Non-pigmented ciliary epithelial cell (primary cell): ENCODE results near the gene CEP89.
"Not testable (repeated sequence)": the region's sequence is repeated elsewhere in the genome, so short reads cannot be mapped to it uniquely, and the experiment has no call there.

Experiments
- DNase-seq: peaks from one replicate; pipeline ENCODE4 v3.0.0-alpha.2; 2010; ENCODE audit warnings: low read depth

The CEP89 gene

GRCh38 chr19:32895384-32895783, 76.4 kb downstream of the CEP89 start:
- DNase-seq = no peak

GRCh38 chr19:32891609-32892008, 80.1 kb downstream of the CEP89 start:
- DNase-seq = no peak

DNA sequence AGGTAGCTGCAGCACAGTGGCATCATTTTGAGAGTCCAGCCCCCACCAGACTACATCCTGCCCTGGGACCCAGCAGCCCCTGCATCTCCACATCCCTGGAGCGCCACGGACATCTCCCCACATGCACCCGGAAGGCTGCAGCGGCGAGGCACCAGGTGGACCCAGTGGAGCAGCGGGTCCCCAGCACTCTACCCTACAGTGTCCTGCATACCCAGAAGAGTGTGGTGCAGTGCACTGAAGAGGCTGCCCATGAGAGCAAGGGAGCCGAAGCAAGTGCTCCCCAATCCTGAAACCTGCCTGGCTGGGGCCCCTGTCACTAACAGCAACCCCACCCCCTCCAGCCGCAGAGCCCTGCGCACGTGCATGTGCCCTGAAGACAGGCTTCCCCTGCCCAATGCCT, 80.9 kb downstream of the CEP89 start:
- no peak for DNase-seq

DNA sequence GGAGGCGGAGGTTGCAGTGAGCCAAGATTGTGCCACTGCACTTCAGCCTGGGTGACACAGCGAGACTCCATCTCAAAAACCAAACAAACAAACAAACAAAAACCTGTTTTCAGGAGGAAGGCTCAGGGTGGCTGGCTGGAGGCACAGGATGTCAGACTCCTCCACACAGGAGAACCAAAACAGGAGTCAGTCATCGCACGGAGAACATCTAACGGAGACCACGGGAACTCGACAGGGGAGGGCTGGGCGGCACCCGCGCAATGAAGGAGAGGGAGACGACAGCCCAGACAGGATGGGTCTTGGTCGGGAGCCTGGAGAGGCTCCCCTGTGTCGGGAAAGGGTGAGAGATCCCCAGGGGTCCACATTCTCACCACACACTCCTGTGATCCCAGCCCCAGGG, 81.4 kb downstream of the CEP89 start:
- no peak for DNase-seq

DNA sequence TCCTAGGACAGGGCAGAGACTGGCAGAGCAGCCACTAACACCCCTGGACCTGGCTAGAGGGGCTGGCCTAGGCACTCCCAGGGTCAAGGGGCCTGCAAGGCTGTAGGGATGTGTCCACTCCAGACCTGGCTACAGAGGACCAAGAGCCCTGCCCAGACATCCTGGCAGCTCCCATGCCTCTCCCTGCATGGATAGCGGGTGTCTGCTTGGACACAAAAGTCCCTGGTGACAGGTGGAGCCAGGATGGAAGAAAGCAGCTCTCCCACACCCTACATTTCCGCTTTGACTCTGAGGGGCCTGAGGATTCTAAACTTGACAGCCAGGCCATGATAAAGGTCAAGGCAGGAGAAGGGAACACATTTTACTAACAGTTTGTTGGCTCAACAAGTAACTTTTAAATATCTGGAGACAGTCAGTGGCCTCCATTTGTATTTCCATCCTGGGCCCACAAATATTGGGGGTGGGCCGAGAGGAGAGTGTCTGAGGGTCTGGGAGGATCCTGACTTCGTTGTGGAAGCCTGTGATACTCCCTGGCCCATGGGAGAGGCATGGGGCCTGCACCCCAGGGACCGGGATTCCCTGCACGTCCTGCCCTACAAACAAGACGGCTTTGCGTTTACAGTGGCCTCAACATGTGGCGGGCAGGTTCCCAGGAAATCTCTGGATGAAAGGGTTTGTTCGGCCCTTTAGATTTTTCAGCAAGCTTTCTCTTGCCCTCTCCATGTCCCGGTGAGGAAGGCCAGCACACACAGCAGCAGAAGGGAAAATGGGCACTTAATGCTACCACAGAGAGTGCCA, 82.4 kb downstream of the CEP89 start:
- DNase-seq = no peak

- DNase-seq = no peak
Measured at GRCh38 chr19:32887572-32888215, 84.1 kb downstream of the CEP89 start.

DNA sequence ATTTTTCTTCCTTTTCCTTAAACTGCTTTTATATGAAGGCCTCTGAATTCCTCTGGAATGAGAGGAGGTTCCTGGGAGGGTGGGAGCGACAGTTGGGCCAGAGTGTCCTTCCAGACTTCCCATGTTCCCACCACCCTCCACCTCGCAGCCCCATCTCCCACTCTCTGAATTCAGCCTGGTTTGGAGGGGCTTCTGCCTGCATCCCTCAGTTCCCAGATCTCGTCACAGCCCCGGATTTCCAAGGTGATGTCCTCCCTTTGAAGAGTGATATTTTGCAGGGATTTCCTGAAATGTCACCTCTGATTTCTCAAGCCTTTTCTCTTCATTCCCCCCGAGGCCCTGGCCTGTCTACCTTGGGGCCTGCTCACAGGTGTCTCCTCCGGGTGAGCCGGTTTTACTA, 85.5 kb downstream of the CEP89 start:
- DNase-seq = no peak

DNA sequence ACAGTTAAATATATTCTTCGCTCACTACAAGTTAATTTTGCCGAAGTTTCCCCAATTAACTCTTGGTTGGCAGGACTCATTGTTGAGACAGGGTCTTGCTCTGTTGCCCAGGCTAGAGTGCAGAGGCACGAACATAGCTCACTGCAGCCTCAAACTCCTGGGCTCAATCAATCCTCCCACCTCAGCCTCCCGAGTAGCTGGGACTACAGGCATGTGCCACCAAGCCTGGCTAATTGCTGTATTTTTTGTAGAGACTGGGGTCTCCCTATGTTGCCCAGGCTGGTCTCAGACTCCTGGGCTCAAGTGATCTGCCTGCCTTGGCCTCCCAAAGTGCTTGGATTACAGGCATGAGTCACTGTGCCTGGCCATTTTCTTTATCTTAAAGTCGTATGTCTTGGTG, 86.5 kb downstream of the CEP89 start:
- DNase-seq = not testable (repeated sequence)

GRCh38 chr19:32881766-32882165, 90.0 kb downstream of the CEP89 start:
- DNase-seq = no peak

- DNase-seq = no peak
Measured at GRCh38 chr19:32880622-32881021, 91.1 kb downstream of the CEP89 start.

- DNase-seq = no peak
Measured at GRCh38 chr19:32879741-32880140, 92.0 kb downstream of the CEP89 start.

GRCh38 chr19:32878988-32879387, 92.8 kb downstream of the CEP89 start:
- no peak for DNase-seq

GRCh38 chr19:32877977-32878745, 93.6 kb downstream of the CEP89 start:
- DNase-seq = no peak

GRCh38 chr19:32877323-32877912, 94.3 kb downstream of the CEP89 start:
- DNase-seq = no peak

DNA sequence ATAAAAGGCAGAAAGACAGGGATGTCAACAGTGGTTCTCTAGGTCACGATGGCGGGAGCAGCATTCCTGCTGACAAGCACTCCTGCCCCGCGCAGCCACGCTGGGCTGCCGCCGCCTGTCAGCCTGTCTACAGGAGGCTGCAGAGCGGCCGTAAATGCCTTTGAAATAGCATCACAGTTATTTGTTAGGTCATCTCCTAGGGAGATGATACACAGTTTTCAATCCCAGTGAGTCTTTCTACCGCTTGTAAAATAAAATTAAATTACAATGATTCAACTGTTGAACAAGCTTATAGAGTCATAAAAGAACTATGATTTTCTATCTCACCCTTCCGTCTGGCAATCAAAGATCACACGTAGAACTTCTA, 94.9 kb downstream of the CEP89 start:
- DNase-seq = no peak

DNA sequence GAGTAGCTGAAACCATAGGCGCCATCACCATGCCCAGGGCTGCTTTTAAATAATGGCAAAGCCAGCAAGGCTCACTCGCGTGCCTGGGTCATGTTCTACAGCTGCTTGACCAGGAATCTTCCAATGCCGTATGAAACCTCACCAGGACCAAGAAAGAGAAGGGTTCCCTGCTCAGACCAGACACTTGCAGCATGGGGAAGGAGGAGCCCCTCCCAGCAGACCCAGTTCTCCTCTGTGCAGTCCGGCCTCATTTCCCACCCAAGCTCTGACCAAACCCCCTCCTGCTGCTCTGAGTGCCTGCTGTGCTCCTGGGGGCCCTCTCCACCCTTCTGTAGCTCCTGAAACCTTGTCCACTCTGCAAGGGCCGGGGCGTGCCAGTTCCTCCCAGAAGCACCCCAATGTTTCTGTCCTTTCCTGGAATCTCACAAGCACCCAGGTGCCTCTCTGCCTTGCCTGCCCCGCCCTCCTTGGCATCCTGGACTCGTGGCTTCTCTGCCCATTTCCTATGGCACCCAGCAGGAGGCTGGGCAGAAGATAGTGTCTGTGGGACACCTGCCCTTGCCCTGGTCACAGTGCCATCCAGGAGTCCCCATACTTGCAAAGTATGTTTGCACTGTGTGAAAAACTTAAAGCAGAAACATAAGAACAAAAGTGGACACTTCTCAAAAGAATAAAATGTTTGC, 95.4 kb downstream of the CEP89 start:
- DNase-seq = no peak

- no peak for DNase-seq
Measured at GRCh38 chr19:32875428-32875827, 96.3 kb downstream of the CEP89 start.

- DNase-seq = no peak
Measured at GRCh38 chr19:32874605-32875004, 97.2 kb downstream of the CEP89 start.

- DNase-seq = no peak
Measured at GRCh38 chr19:32873247-32873959, 98.4 kb downstream of the CEP89 start.

DNA sequence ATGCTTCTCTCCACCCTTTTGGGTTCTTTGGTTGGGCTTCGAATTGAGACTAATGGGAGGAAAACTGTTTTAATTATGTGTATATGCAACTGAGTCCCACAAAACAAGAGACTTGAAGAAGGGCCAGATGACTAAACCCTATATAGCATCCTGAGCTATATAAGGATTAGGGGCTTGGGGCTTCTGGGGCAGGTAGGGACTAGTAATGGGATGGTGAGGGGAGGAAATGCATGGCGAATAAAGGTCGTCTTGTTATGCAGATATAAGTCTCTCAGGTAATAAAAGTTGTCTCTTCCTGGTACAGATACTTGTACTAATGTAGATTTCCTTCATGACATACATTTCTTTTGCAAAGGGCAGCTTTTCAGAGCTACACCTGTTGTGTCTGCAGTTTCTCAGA, 99.4 kb downstream of the CEP89 start:
- DNase-seq = no peak

DNA sequence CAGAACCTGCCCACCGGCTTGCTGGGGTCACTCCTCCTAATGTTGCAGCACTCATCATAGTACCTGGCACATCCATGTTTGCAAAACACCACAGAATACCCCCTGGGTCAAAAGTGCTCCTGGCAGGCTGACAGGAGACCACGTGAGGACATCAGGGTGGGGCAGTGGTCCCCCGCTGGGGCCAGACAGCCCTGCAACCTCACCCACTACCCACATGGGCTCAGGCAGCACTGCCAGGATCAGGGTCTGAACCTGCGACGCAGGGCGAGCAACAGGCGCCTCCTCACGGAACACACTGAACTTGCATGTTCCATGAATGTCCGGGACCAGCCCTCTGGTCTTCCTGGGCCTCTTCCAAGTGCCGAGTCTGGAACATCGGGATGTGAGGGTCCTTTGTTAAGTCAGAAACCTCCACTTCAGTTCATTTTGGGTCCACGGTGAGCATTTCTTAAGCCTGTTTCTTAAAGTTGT, 100.7 kb downstream of the CEP89 start:
- no peak for DNase-seq
